SK-N-SH treated with all-trans-retinoic acid at 6 μM for 48 hours (cell line): Measurements from ENCODE around the gene TMEM237.

Experiments used
- ATAC-seq: fragments of 200-7000 bp; cut with Tn5 transposase; 3 replicates; pipeline ENCODE4 v1.9.1; 2020; ENCODE audit warnings: mild to moderate bottlenecking, moderate library complexity
- ARNTL ChIP-seq: fragments of 450-650 bp; formaldehyde crosslinking; IDR thresholded peaks from 2 replicates; pipeline ENCODE4 v1.5.0; 2020; ENCODE audit warnings: low read depth, mild to moderate bottlenecking, moderate library complexity, borderline replicate concordance
- BACH2 ChIP-seq: fragments of 250-450 bp; sonication (Bioruptor Pico); IDR thresholded peaks from 2 replicates; pipeline ENCODE4 v1.9.0; 2021; ENCODE audit warnings: mild to moderate bottlenecking, borderline replicate concordance
- CSDC2 ChIP-seq: fragments of 250-450 bp; sonication (Bioruptor Pico); IDR thresholded peaks from 2 replicates; pipeline ENCODE4 v1.5.0; 2020; ENCODE audit warnings: mild to moderate bottlenecking, moderate library complexity
- ESRRG ChIP-seq: fragments of 250-450 bp; sonication (Bioruptor Pico); IDR thresholded peaks from 2 replicates; pipeline ENCODE4 v1.6.1; 2021; ENCODE audit warnings: mild to moderate bottlenecking
- ISL1 ChIP-seq: fragments of 250-450 bp; sonication (Bioruptor Pico); IDR thresholded peaks from 2 replicates; pipeline ENCODE4 v2.1.2; 2022; ENCODE audit warnings: mild to moderate bottlenecking, moderate library complexity
- PPARA ChIP-seq: fragments of 250-450 bp; sonication (Bioruptor Pico); IDR thresholded peaks from 2 replicates; pipeline ENCODE4 v1.5.0; 2020; ENCODE audit warnings: mild to moderate bottlenecking, borderline replicate concordance
- TCF4 ChIP-seq: fragments of 250-450 bp; sonication (Bioruptor Pico); IDR thresholded peaks from 2 replicates; pipeline ENCODE4 v1.8.0; 2021; ENCODE audit warnings: mild to moderate bottlenecking, moderate library complexity, borderline replicate concordance
- TOX ChIP-seq: fragments of 250-450 bp; sonication (Bioruptor Pico); IDR thresholded peaks from 2 replicates; pipeline ENCODE4 v1.8.0; 2021; ENCODE audit warnings: mild to moderate bottlenecking, moderate library complexity, borderline replicate concordance
- ZC3H10 ChIP-seq: fragments of 250-450 bp; sonication (Bioruptor Pico); IDR thresholded peaks from 2 replicates; pipeline ENCODE4 v1.5.1; 2021; ENCODE audit warnings: mild to moderate bottlenecking, moderate library complexity
- ZFP3 ChIP-seq: fragments of 250-450 bp; sonication (Bioruptor Pico); IDR thresholded peaks from 2 replicates; pipeline ENCODE4 v1.5.0; 2020; ENCODE audit warnings: mild to moderate bottlenecking, moderate library complexity
- ZFP30 ChIP-seq: fragments of 450-650 bp; formaldehyde crosslinking; IDR thresholded peaks from 2 replicates; pipeline ENCODE4 v1.5.0; 2022; ENCODE audit warnings: mild to moderate bottlenecking, moderate library complexity
- ZNF565 ChIP-seq: fragments of 450-650 bp; formaldehyde crosslinking; conservative IDR thresholded peaks from 2 replicates; pipeline ENCODE4 v1.5.0; 2020; ENCODE audit warnings: low read depth, mild to moderate bottlenecking, moderate library complexity
- ZNF70 ChIP-seq: fragments of 450-650 bp; formaldehyde crosslinking; IDR thresholded peaks from 2 replicates; pipeline ENCODE4 v1.5.0; 2020; ENCODE audit warnings: mild to moderate bottlenecking, moderate library complexity
- ZNF8 ChIP-seq: fragments of 450-650 bp; formaldehyde crosslinking; IDR thresholded peaks from 2 replicates; pipeline ENCODE4 v1.5.0; 2020; ENCODE audit warnings: mild to moderate bottlenecking, moderate library complexity
- TF ChIP-seq, protein P1 (sequence below): fragments of 250-450 bp; sonication (Bioruptor Pico); IDR thresholded peaks from 2 replicates; pipeline ENCODE4 v1.8.0; 2021; ENCODE audit warnings: low read depth, mild to moderate bottlenecking, moderate library complexity, borderline replicate concordance
- TF ChIP-seq, protein P2 (sequence below): fragments of 250-450 bp; sonication (Bioruptor Pico); IDR thresholded peaks from 2 replicates; pipeline ENCODE4 v1.5.0; 2020; ENCODE audit warnings: mild to moderate bottlenecking, moderate library complexity
- TF ChIP-seq, protein P3 (sequence below): fragments of 250-450 bp; sonication (Bioruptor Pico); IDR thresholded peaks from 2 replicates; pipeline ENCODE4 v1.5.1; 2020; ENCODE audit warnings: low read depth, mild to moderate bottlenecking, moderate library complexity
- TF ChIP-seq, protein P4 (sequence below): fragments of 250-450 bp; sonication (Bioruptor Pico); IDR thresholded peaks from 2 replicates; pipeline ENCODE4 v1.8.0; 2020; ENCODE audit warnings: mild to moderate bottlenecking, moderate library complexity, borderline replicate concordance
- TF ChIP-seq, protein P5 (sequence below): fragments of 250-450 bp; sonication (Bioruptor Pico); IDR thresholded peaks from 2 replicates; pipeline ENCODE4 v1.5.1; 2021; ENCODE audit warnings: mild to moderate bottlenecking, moderate library complexity

Gene TMEM237, protein sequence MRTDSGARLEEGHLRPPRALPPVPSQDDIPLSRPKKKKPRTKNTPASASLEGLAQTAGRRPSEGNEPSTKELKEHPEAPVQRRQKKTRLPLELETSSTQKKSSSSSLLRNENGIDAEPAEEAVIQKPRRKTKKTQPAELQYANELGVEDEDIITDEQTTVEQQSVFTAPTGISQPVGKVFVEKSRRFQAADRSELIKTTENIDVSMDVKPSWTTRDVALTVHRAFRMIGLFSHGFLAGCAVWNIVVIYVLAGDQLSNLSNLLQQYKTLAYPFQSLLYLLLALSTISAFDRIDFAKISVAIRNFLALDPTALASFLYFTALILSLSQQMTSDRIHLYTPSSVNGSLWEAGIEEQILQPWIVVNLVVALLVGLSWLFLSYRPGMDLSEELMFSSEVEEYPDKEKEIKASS

DNA sequence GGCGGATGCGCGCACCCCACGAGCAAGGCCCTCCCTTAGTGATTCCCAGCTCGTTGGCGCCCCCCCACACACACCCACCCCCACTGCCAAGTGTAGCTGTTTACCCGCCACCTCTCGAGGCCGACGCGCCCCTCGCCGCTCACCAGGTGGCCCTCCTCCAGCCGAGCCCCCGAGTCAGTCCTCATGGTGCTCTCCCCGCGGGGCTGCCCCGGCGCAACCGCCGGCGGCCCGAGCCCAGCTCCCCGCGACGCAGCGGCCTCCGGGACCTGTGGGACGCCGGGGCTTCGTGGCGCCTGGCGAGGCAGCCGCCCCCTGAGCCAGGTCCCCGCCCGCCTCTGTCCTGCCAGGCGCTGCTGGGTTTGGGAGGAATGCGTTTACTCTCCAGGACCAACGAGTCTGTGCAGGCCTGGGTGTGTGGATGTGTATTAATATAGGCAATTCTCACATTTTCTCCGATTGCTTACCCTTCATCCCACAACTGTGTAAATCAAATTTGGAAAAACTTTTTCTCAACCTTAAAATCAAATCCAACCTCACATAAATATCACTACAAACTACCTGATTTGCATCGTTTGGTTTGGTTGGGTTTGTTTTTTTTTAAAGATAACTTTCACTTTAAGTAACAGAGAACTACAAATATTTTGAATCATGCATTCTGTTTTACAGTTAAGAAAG is at the start of gene TMEM237:
Gene TMEM237, minus strand, starts transcription at position 288 of the 675 bp plus-strand sequence. Its CDS starts 103 bp downstream, at position 185.
- ATAC-seq, result peak; percentile 61
- no peak for TF ChIP-seq ISL1
- no peak for TF ChIP-seq ZC3H10 (CRISPR knock-in tag)
- no peak for TF ChIP-seq ZNF70 (CRISPR knock-in tag)
- TF ChIP-seq ZFP3 (CRISPR knock-in tag), result no peak
- no peak for TF ChIP-seq PPARA (CRISPR knock-in tag)

DNA sequence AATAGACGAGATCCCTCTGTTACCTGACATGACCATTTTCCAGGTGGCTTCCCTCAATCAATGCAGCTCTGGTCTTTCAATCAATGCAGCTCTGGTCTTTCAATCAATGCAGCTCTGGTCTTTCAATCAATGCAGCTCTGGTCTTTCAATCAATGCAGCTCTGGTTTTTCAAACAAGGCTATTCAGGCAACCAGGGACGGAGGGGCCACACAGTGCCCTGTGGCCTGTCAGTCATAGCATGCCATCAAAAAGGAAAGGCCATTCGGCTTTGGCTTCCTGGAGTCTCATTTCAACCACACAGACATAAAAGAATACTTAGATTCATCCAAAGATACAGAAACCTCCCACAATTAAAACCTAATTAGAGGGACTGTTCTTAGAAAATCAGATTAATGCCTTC is 41.9 kb upstream of the TMEM237 start:
- ATAC-seq, result no peak
- no peak for TF ChIP-seq BACH2 (CRISPR knock-in tag)
- no peak for TF ChIP-seq ESRRG
- no peak for TF ChIP-seq TOX
- no peak for TF ChIP-seq ZFP3 (CRISPR knock-in tag)
- TF ChIP-seq CSDC2 (CRISPR knock-in tag), result no peak
- TF ChIP-seq TCF4 (CRISPR knock-in tag), result no peak
- TF ChIP-seq PPARA (CRISPR knock-in tag), result no peak
- TF ChIP-seq, protein P1, sequence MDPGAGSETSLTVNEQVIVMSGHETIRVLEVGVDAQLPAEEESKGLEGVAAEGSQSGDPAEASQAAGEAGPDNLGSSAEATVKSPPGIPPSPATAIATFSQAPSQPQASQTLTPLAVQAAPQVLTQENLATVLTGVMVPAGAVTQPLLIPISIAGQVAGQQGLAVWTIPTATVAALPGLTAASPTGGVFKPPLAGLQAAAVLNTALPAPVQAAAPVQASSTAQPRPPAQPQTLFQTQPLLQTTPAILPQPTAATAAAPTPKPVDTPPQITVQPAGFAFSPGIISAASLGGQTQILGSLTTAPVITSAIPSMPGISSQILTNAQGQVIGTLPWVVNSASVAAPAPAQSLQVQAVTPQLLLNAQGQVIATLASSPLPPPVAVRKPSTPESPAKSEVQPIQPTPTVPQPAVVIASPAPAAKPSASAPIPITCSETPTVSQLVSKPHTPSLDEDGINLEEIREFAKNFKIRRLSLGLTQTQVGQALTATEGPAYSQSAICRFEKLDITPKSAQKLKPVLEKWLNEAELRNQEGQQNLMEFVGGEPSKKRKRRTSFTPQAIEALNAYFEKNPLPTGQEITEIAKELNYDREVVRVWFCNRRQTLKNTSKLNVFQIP (CRISPR knock-in tag), result no peak
- no peak for TF ChIP-seq ARNTL (CRISPR knock-in tag)
- TF ChIP-seq, protein P2, sequence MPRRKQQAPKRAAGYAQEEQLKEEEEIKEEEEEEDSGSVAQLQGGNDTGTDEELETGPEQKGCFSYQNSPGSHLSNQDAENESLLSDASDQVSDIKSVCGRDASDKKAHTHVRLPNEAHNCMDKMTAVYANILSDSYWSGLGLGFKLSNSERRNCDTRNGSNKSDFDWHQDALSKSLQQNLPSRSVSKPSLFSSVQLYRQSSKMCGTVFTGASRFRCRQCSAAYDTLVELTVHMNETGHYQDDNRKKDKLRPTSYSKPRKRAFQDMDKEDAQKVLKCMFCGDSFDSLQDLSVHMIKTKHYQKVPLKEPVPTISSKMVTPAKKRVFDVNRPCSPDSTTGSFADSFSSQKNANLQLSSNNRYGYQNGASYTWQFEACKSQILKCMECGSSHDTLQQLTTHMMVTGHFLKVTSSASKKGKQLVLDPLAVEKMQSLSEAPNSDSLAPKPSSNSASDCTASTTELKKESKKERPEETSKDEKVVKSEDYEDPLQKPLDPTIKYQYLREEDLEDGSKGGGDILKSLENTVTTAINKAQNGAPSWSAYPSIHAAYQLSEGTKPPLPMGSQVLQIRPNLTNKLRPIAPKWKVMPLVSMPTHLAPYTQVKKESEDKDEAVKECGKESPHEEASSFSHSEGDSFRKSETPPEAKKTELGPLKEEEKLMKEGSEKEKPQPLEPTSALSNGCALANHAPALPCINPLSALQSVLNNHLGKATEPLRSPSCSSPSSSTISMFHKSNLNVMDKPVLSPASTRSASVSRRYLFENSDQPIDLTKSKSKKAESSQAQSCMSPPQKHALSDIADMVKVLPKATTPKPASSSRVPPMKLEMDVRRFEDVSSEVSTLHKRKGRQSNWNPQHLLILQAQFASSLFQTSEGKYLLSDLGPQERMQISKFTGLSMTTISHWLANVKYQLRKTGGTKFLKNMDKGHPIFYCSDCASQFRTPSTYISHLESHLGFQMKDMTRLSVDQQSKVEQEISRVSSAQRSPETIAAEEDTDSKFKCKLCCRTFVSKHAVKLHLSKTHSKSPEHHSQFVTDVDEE (CRISPR knock-in tag), result no peak
- TF ChIP-seq, protein P3, sequence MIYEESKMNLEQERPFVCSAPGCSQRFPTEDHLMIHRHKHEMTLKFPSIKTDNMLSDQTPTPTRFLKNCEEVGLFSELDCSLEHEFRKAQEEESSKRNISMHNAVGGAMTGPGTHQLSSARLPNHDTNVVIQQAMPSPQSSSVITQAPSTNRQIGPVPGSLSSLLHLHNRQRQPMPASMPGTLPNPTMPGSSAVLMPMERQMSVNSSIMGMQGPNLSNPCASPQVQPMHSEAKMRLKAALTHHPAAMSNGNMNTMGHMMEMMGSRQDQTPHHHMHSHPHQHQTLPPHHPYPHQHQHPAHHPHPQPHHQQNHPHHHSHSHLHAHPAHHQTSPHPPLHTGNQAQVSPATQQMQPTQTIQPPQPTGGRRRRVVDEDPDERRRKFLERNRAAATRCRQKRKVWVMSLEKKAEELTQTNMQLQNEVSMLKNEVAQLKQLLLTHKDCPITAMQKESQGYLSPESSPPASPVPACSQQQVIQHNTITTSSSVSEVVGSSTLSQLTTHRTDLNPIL (CRISPR knock-in tag), result no peak
- no peak for TF ChIP-seq ZC3H10 (CRISPR knock-in tag)
- TF ChIP-seq, protein P4, sequence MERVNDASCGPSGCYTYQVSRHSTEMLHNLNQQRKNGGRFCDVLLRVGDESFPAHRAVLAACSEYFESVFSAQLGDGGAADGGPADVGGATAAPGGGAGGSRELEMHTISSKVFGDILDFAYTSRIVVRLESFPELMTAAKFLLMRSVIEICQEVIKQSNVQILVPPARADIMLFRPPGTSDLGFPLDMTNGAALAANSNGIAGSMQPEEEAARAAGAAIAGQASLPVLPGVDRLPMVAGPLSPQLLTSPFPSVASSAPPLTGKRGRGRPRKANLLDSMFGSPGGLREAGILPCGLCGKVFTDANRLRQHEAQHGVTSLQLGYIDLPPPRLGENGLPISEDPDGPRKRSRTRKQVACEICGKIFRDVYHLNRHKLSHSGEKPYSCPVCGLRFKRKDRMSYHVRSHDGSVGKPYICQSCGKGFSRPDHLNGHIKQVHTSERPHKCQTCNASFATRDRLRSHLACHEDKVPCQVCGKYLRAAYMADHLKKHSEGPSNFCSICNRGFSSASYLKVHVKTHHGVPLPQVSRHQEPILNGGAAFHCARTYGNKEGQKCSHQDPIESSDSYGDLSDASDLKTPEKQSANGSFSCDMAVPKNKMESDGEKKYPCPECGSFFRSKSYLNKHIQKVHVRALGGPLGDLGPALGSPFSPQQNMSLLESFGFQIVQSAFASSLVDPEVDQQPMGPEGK (CRISPR knock-in tag), result no peak
- no peak for TF ChIP-seq ISL1
- TF ChIP-seq ZFP30 (CRISPR knock-in tag), result no peak

DNA sequence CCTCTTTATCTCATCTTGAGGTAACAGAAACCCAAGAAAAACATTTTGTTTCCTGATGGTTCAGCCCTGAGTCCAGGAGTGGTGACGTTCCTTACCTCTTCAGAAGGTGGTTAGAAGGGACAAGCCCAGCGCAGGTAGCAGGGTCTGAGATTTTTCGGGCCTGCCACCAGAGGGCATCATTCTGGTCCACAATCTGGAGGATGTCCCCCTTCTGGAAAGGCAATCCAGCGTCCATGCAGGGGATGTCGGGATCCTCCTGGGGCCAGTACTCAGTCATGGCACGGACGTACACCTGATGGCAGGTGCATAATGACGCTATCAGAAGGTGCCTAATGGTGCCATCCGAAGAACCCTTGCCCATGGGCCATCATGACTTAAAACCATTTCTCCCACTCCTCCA is 37.4 kb upstream of the TMEM237 start:
- ATAC-seq, result peak; percentile 57; the same call in 2 of the 3 replicates
- TF ChIP-seq, protein P4 (CRISPR knock-in tag), result no peak
- TF ChIP-seq PPARA (CRISPR knock-in tag), result no peak
- TF ChIP-seq, protein P5, sequence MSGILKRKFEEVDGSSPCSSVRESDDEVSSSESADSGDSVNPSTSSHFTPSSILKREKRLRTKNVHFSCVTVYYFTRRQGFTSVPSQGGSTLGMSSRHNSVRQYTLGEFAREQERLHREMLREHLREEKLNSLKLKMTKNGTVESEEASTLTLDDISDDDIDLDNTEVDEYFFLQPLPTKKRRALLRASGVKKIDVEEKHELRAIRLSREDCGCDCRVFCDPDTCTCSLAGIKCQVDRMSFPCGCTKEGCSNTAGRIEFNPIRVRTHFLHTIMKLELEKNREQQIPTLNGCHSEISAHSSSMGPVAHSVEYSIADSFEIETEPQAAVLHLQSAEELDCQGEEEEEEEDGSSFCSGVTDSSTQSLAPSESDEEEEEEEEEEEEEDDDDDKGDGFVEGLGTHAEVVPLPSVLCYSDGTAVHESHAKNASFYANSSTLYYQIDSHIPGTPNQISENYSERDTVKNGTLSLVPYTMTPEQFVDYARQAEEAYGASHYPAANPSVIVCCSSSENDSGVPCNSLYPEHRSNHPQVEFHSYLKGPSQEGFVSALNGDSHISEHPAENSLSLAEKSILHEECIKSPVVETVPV, result no peak
- TF ChIP-seq ZNF565, result no peak
- no peak for TF ChIP-seq ZNF8
- no peak for TF ChIP-seq TOX
- no peak for TF ChIP-seq ZC3H10 (CRISPR knock-in tag)
- TF ChIP-seq, protein P2 (CRISPR knock-in tag), result no peak
- no peak for TF ChIP-seq ARNTL (CRISPR knock-in tag)
- no peak for TF ChIP-seq ZNF70 (CRISPR knock-in tag)
- TF ChIP-seq ISL1, result no peak
